Activated naive CD8-positive, alpha-beta T cell treated with anti-CD3 and anti-CD28 coated beads for 36 hours (primary cell): ENCODE measurements around the gene CD8B2. TPM values are rescaled to one million over a fixed set of nuclear protein-coding genes. Genes with fewer than 3 reads are reported as not detected.
"Not testable (repeated sequence)": the region's sequence is repeated elsewhere in the genome, so short reads cannot be mapped to it uniquely, and the experiment has no call there.

ENCODE experiments used
- DNase-seq: peaks from one replicate; pipeline ENCODE4 v3.0.0; 2021
- H3K27ac Mint-ChIP-seq: one replicate; pipeline ENCODE4 v1.8.0; 2022; ENCODE audit warnings: mild to moderate bottlenecking, moderate library complexity, mixed read lengths
- H3K27me3 Mint-ChIP-seq: one replicate; pipeline ENCODE4 v1.8.0; 2022; ENCODE audit warnings: mild to moderate bottlenecking, mixed read lengths
- H3K36me3 Mint-ChIP-seq: one replicate; pipeline ENCODE4 v1.8.0; 2021; ENCODE audit warnings: mild to moderate bottlenecking, mixed read lengths
- H3K4me1 Mint-ChIP-seq: one replicate; pipeline ENCODE4 v1.8.0; 2021; ENCODE audit warnings: mixed read lengths
- H3K4me3 Mint-ChIP-seq: one replicate; pipeline ENCODE4 v1.8.0; 2022; ENCODE audit warnings: mild to moderate bottlenecking, moderate library complexity, mixed read lengths
- H3K9me3 Mint-ChIP-seq: one replicate; pipeline ENCODE4 v1.8.0; 2022; ENCODE audit warnings: mixed read lengths
- total RNA-seq, 2 experiments: library from RNA; stranded (reverse); gene quantifications; one replicate each; pipeline ENCODE4 v1.2.3, GENCODE V29; 2021

CD8B2 gene
- total RNA-seq, 2 experiments from 2014 or later = 4.4 to 4.6 TPM

DNA sequence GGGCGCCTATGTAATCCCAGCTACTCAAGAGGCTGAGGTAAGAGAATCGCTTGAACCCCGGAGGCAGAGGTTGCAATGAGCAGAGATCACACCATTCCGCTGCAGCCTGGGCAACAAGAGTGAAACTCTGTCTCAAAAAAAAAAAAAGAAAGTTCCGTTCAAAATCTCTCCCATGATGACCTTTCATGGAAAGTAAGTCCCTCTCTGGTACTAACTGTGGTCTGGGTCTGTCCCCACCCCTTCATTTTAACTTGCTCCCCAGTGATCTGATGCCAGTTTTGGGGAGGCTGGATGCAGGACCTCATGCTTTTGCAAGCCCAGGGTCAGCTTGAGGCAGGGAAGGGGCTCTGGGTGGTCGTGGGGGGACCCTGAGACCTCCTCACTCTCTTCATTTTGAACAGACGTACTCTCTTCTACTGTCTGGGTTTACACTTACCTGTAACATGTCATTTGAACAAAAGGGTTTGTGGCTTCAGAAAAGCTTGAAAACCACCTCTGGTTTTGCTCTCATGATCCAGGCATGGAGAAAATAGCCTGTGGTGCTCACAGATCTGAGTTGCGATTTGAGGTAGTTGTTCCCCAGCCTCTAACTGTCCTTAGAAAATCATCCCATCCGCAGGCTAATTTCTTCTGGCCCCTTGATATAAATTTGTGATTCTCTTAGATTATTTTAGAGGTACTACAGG, 19.0 kb downstream of the CD8B2 start:
- peak overlapping the region; percentile 90 for H3K27ac Mint-ChIP-seq
- H3K36me3 Mint-ChIP-seq, H3K27me3 Mint-ChIP-seq, H3K4me3 Mint-ChIP-seq, H3K9me3 Mint-ChIP-seq: not testable (repeated sequence)
- peaks cover 12% of the 10 kb centered on the region for H3K4me1 Mint-ChIP-seq
- peak; percentile 4 for DNase-seq

- H3K9me3 Mint-ChIP-seq, H3K27me3 Mint-ChIP-seq, DNase-seq, H3K36me3 Mint-ChIP-seq, H3K4me3 Mint-ChIP-seq, H3K27ac Mint-ChIP-seq: not testable (repeated sequence)
- peaks cover 26% of the 10 kb centered on the region for H3K4me1 Mint-ChIP-seq
Measured at GRCh38 chr2:106508660-106509373, 21.7 kb downstream of the CD8B2 start.

DNA sequence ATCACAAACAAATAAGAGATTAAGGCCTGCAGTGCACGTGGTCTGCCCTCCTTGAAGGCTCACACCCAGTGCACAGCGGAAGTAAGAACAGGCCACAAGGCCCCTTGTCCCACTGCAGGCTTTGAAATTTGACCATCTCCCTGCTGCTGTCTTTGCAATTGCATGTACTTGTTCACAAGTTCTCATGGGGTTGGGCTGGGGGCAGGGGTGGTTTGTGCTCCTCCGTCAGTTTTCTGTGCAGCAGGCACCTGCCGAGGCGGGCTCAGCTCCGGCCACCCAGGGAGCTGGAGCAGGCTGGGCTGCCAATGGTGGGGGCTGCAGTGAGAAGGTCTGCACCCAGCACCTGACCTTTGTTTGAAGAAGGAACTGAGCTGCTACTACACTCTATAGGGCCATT, 22.2 kb downstream of the CD8B2 start:
- not testable (repeated sequence) for H3K27me3 Mint-ChIP-seq, H3K9me3 Mint-ChIP-seq, H3K4me3 Mint-ChIP-seq

DNA sequence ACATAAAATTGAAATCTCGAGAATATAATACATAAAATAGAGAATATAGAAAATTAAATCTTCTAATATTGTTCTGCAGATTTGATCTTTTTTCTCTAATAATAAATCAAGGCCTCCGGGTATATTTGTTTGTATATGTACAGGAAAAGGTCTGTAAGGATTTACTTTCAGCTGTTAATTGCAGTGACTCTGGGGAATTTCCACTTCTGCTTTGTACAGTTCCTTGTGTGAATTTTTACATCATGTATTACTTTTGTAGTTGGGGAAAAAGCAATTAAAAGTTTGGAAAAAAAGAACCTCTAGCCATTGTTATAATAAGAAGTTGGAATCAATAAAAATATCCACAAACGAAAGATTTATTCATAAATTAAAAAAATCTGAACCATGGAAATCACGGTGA, 23.6 kb downstream of the CD8B2 start:
- not testable (repeated sequence) for H3K27ac Mint-ChIP-seq
- peaks cover 24% of the 10 kb centered on the region for H3K4me1 Mint-ChIP-seq

More for the DNA sequence above, 22.2 kb downstream of the CD8B2 start:
- H3K36me3 Mint-ChIP-seq, DNase-seq, H3K27ac Mint-ChIP-seq: not testable (repeated sequence)
- H3K4me1 Mint-ChIP-seq = peaks cover 26% of the 10 kb centered on the region

DNA sequence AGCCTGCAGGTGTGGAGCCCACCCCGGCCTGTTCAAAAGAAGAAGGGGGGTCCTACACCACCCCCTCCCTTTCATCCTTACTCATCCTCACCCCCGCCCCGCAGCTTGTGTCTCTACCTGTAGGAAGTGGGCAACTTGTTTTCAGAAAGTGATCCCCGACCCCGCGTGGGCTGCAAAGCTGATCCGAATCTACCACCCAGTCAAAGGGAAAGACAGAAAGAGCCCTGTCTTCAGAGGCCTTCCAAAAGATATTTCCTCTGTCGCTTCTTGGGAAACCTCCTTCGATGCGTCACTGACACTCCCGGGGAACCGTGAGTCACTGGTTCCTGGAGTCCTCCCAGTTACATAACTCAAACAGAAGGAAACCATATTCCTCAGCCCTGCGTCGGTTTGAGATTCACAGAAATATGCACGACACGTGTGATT, 24.3 kb downstream of the CD8B2 start:
- H3K27ac Mint-ChIP-seq = peak overlapping the region; percentile 83
- H3K36me3 Mint-ChIP-seq, H3K4me3 Mint-ChIP-seq: not testable (repeated sequence)

More for the DNA sequence above, 23.6 kb downstream of the CD8B2 start:
- DNase-seq, H3K27me3 Mint-ChIP-seq, H3K9me3 Mint-ChIP-seq, H3K36me3 Mint-ChIP-seq, H3K4me3 Mint-ChIP-seq: not testable (repeated sequence)

GRCh38 chr2:106511934-106512333, 24.8 kb downstream of the CD8B2 start:
- DNase-seq, H3K27me3 Mint-ChIP-seq, H3K9me3 Mint-ChIP-seq, H3K36me3 Mint-ChIP-seq: not testable (repeated sequence)
- peak overlapping the region; percentile 83 for H3K27ac Mint-ChIP-seq
- H3K4me3 Mint-ChIP-seq = peak overlapping the region; percentile 33
- H3K4me1 Mint-ChIP-seq = peaks cover 22% of the 10 kb centered on the region

More for the DNA sequence above, 24.3 kb downstream of the CD8B2 start:
- not testable (repeated sequence) for H3K9me3 Mint-ChIP-seq, H3K27me3 Mint-ChIP-seq
- DNase-seq = peak; percentile 39
- H3K4me1 Mint-ChIP-seq = peaks cover 24% of the 10 kb centered on the region

DNA sequence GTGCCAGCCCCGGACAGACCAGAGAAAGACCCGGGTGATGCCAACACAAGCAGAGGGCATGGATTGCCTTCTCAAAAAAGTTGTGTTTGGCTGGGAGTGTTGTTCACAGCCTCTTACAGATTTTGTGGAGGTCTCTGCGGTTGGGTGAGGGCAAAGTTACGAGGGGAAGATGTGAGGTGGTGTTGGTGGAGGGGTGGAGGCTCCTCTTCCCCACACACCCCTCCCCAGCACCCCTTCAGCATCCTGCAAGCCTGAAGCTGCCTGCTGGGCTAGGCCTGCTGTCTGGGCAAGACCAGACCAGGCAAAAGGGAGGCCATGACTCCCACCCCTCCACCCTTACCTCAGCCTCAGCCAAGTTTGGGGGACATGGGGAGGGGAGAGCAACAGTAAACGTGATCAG, 26.2 kb downstream of the CD8B2 start:
- peaks cover 20% of the 10 kb centered on the region for H3K4me1 Mint-ChIP-seq
- not testable (repeated sequence) for H3K9me3 Mint-ChIP-seq, H3K36me3 Mint-ChIP-seq, H3K27ac Mint-ChIP-seq, H3K27me3 Mint-ChIP-seq, H3K4me3 Mint-ChIP-seq, DNase-seq

- H3K36me3 Mint-ChIP-seq, H3K9me3 Mint-ChIP-seq, H3K27me3 Mint-ChIP-seq, DNase-seq, H3K27ac Mint-ChIP-seq, H3K4me3 Mint-ChIP-seq: not testable (repeated sequence)
- H3K4me1 Mint-ChIP-seq = peaks cover 18% of the 10 kb centered on the region
Measured at GRCh38 chr2:106514827-106515226, 27.7 kb downstream of the CD8B2 start.

DNA sequence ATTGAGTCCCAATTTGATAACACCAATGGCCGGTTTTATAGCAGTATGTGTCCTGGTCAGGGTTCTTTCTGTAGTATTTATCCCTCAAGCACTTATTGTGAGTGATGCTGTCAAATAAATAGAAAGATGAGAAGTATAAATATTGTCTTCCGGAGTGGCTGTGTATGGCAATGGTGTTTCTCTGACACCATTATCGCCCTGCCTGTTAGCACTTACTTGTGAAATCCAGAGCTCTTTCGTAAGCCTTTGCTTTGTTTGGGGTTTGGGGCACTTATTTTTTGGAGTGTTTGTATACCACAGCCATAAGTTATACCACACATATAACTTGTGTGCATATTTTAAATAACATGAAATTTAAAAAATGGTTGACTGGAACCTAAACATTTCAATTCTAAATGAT, 29.3 kb downstream of the CD8B2 start:
- Mint-ChIP-seq H3K36me3 (no peaks in the 10 kb centered on the region), H3K4me1 (peaks cover 12% of the 10 kb centered on the region), H3K27ac (no peak overlapping the region), H3K4me3 (no peak overlapping the region), H3K9me3 (no peaks in the 10 kb centered on the region), H3K27me3 (no peaks in the 10 kb centered on the region)
- DNase-seq = no peak

DNA sequence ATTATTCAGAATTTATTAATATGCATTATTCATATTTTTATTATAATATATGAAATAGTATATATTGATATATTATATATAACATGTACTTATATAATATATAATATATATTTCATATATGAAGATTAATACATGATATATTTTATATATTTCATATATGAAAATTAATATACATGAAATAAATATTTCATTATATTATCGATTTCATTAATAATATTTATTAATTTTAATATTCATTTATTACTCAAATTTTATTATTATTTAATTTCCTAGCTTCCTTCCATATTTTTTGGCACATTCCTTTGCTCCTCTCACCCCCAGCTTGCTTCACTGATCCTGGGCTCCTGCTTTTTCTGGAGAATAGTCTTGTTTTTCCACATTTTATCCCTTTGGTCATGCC, 29.7 kb downstream of the CD8B2 start:
- Mint-ChIP-seq H3K4me3 (no peak overlapping the region), H3K9me3 (no peaks in the 10 kb centered on the region), H3K27me3 (no peaks in the 10 kb centered on the region), H3K36me3 (no peaks in the 10 kb centered on the region), H3K27ac (no peak overlapping the region), H3K4me1 (peaks cover 9% of the 10 kb centered on the region)
- no peak for DNase-seq

DNA sequence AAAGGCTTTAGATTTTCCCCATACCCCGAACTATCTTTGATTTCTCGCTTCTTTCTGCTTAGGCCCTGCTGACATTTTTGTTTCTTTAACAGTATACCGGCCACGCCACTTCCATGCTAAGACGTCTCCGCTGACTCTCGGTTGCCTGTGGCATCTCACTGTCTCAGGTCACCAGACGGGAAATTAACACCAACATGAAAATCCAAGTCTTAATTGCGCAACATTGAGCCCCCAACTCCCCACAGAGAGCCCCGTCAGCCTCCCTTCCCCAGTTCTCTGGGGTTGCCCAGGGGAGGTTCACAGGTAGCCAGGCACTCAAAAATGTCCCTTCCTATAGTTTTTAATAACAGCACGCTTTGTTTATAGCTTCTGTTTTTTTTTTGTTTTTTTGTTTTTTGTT, 30.2 kb downstream of the CD8B2 start:
- H3K36me3 Mint-ChIP-seq = no peaks in the 10 kb centered on the region
- H3K4me3 Mint-ChIP-seq = no peak overlapping the region
- DNase-seq = no peak
- H3K4me1 Mint-ChIP-seq = peaks cover 4% of the 10 kb centered on the region
- no peak overlapping the region for H3K27ac Mint-ChIP-seq
- H3K9me3 Mint-ChIP-seq = no peaks in the 10 kb centered on the region
- no peaks in the 10 kb centered on the region for H3K27me3 Mint-ChIP-seq

GRCh38 chr2:106519767-106520166, 32.6 kb downstream of the CD8B2 start:
- H3K27ac Mint-ChIP-seq = no peak overlapping the region
- peaks cover 11% of the 10 kb centered on the region for H3K9me3 Mint-ChIP-seq
- no peaks in the 10 kb centered on the region for H3K4me1 Mint-ChIP-seq
- no peaks in the 10 kb centered on the region for H3K27me3 Mint-ChIP-seq
- no peak for DNase-seq
- no peak overlapping the region for H3K4me3 Mint-ChIP-seq
- peaks cover 1% of the 10 kb centered on the region for H3K36me3 Mint-ChIP-seq

DNA sequence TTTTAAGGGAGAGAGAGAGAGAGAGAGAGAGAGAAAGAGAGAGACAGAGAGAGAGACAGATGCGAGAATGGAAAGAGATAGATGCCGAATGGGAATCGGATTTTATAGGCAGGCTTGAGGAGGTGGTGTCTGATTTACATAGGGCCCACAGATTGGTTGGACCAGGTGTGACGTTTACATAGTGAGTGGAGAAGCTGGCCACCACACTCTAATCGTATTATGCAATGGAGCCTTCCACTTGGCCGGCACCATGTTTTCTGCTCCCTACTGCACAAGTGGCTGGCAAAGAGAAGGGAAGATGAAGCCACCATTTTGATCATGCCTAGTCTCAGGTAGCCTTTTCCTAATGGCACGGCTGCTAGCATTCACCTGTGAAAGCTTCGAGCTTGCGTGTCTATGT, 33.9 kb downstream of the CD8B2 start:
- no peak overlapping the region for H3K4me3 Mint-ChIP-seq
- H3K4me1 Mint-ChIP-seq = no peaks in the 10 kb centered on the region
- peaks cover 1% of the 10 kb centered on the region for H3K36me3 Mint-ChIP-seq
- H3K27ac Mint-ChIP-seq = no peak overlapping the region
- DNase-seq = no peak
- no peaks in the 10 kb centered on the region for H3K27me3 Mint-ChIP-seq
- peaks cover 11% of the 10 kb centered on the region for H3K9me3 Mint-ChIP-seq

DNA sequence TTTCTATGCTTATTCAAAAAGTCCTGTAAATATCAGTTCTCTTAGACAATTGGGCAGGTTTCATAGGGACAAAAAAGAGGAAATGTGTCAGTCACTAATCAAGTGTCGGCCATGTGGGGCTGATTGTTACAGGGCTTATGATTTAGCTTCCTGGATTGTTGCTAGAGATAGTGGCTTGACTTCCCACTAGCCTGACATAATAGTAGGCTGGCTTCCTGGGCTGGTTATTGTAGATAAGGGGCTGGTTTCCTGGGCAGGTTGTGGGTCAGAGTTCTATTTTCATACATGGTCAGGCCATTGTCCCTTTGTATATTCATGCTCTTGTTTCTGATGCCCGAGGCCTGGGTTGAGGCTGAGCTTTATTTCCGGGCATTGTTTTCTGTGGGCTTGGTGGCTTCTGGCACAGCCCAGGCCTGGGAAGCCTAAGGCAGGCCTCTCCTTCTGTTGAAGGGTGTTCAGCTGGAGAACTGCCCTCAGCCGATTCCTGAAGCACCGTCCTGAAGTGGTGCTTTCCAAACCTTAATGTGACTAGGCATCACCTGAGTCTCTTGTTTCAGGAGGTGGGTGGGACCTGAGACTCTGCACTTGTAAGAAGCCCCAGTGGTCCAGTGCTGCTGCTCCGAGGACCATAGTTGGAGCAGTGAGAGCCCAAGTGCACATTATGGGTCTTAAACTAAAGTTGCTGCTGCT, 37.0 kb downstream of the CD8B2 start:
- DNase-seq = no peak
- Mint-ChIP-seq H3K27me3 (peaks cover 6% of the 10 kb centered on the region), H3K4me1 (no peaks in the 10 kb centered on the region), H3K4me3 (no peak overlapping the region), H3K27ac (no peak overlapping the region), H3K9me3 (peaks cover 11% of the 10 kb centered on the region), H3K36me3 (peaks cover 1% of the 10 kb centered on the region)

DNA sequence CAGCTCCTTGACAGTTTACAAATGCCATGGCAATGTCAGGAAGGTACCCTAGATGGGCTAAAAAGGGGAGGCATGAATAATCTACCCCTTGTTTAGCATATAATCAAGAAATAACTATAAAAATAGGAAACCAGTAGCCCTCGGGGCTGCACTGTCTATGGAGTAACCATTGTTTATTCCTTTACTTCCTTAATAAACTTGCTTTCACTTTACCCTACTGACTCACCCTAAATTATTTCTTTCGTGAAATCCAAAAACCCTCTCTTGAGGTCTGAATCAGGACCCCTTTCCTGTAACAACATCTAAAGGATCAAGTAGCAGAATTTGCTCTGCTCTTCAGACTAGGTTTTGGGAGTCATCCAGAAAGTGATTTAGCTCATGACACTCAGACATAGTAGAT, 43.7 kb downstream of the CD8B2 start:
- H3K4me1 Mint-ChIP-seq = no peaks in the 10 kb centered on the region
- no peak overlapping the region for H3K27ac Mint-ChIP-seq
- DNase-seq = no peak
- H3K9me3 Mint-ChIP-seq = no peaks in the 10 kb centered on the region
- peaks cover 7% of the 10 kb centered on the region for H3K27me3 Mint-ChIP-seq
- H3K4me3 Mint-ChIP-seq = no peak overlapping the region
- H3K36me3 Mint-ChIP-seq = no peaks in the 10 kb centered on the region
